HepG2 (cell line): ENCODE measurements around the gene TMCC1. TPM values are rescaled to one million over a fixed set of nuclear protein-coding genes. Genes with fewer than 3 reads are reported as not detected.
A peak's percentile ranks its signal among the peaks of the same experiment; 100 is the strongest.

Experiments used
- ARID4A ChIP-seq: sonication (generic); formaldehyde crosslinking; IDR thresholded peaks from 2 replicates; pipeline ENCODE4 v1.5.0; 2020; ENCODE audit warnings: mild to moderate bottlenecking, missing genetic modification reagents, borderline replicate concordance
- BCL3 ChIP-seq: sonication (generic); formaldehyde crosslinking; IDR thresholded peaks from 2 replicates; pipeline ENCODE4 v1.5.1; 2020; ENCODE audit warnings: mild to moderate bottlenecking, missing genetic modification reagents, moderate library complexity
- CEBPG ChIP-seq: IDR thresholded peaks from 2 replicates; pipeline ENCODE4 v1.6.1; 2016
- CSRNP2 ChIP-seq: sonication (generic); formaldehyde crosslinking; conservative IDR thresholded peaks from 2 replicates; pipeline ENCODE4 v1.8.0; 2022; ENCODE audit warnings: low read depth, missing genetic modification reagents
- ELF4 ChIP-seq: sonication (generic); formaldehyde crosslinking; IDR thresholded peaks from 2 replicates; pipeline ENCODE4 v1.5.0; 2020; ENCODE audit warnings: missing genetic modification reagents, mild to moderate bottlenecking, moderate library complexity, borderline replicate concordance
- FOXP1 ChIP-seq, 2 experiments: fragments of 450-650 bp in 1 of 2; IDR thresholded peaks; 2 replicates each; pipeline ENCODE4 v1.6.1; 2017 to 2018; ENCODE audit warnings: antibody characterized with exemption in 1 of 2
- MYNN ChIP-seq: sonication (generic); formaldehyde crosslinking; IDR thresholded peaks from 2 replicates; pipeline ENCODE4 v1.4.0; 2020; ENCODE audit warnings: mild to moderate bottlenecking, low read depth, missing genetic modification reagents
- RNF219 ChIP-seq: sonication (generic); formaldehyde crosslinking; IDR thresholded peaks from 2 replicates; pipeline ENCODE4 v1.5.0; 2020; ENCODE audit warnings: mild to moderate bottlenecking, missing genetic modification reagents
- SETDB1 ChIP-seq: sonication (generic); formaldehyde crosslinking; IDR thresholded peaks from 2 replicates; pipeline ENCODE4 v1.5.1; 2020; ENCODE audit warnings: missing genetic modification reagents, mild to moderate bottlenecking, borderline replicate concordance
- SP2 ChIP-seq: sonication (generic); formaldehyde crosslinking; IDR thresholded peaks from 2 replicates; pipeline ENCODE4 v1.5.1; 2020; ENCODE audit warnings: mild to moderate bottlenecking, missing genetic modification reagents
- ZBTB25 ChIP-seq: IDR thresholded peaks from 2 replicates; pipeline ENCODE4 v1.6.1; 2018; ENCODE audit warnings: missing genetic modification reagents
- ZEB1 ChIP-seq: IDR thresholded peaks from 2 replicates; pipeline ENCODE4 v1.6.1; 2012; ENCODE audit warnings: mild to moderate bottlenecking, low read depth, inconsistent platforms; ENCODE audit not compliant: insufficient replicate concordance
- ZNF207 ChIP-seq: fragments of 450-650 bp; IDR thresholded peaks from 2 replicates; pipeline ENCODE4 v1.6.1; 2016; ENCODE audit warnings: antibody characterized with exemption, borderline replicate concordance
- ZNF253 ChIP-seq: sonication (generic); formaldehyde crosslinking; IDR thresholded peaks from 2 replicates; pipeline ENCODE4 v1.8.0; 2022; ENCODE audit warnings: mild to moderate bottlenecking, missing genetic modification reagents, borderline replicate concordance
- ZNF331 ChIP-seq: sonication (generic); formaldehyde crosslinking; IDR thresholded peaks from 2 replicates; pipeline ENCODE4 v1.4.0; 2020; ENCODE audit warnings: missing genetic modification reagents
- ZNF546 ChIP-seq: sonication (generic); formaldehyde crosslinking; conservative IDR thresholded peaks from 2 replicates; pipeline ENCODE4 v1.8.1; 2023; ENCODE audit warnings: mild to moderate bottlenecking, missing genetic modification reagents
- ZNF749 ChIP-seq: sonication (generic); formaldehyde crosslinking; IDR thresholded peaks from 2 replicates; pipeline ENCODE4 v1.8.0; 2022; ENCODE audit warnings: mild to moderate bottlenecking, missing genetic modification reagents, moderate library complexity, borderline replicate concordance
- ZSCAN30 ChIP-seq: sonication (generic); formaldehyde crosslinking; IDR thresholded peaks from 2 replicates; pipeline ENCODE4 v1.5.0; 2020; ENCODE audit warnings: mild to moderate bottlenecking, missing genetic modification reagents
- ZSCAN31 ChIP-seq: sonication (generic); formaldehyde crosslinking; IDR thresholded peaks from 2 replicates; pipeline ENCODE4 v1.5.0; 2020; ENCODE audit warnings: low read depth, mild to moderate bottlenecking, missing genetic modification reagents
- polyA plus RNA-seq, 8 experiments: library from polyadenylated mRNA; depleted of rRNA in 3 of 8; stranded (reverse) in 7 of 8; unstranded in 1 of 8; fragments of >200 nt; fragmentation: Illumina TruSeq in 4 of 8; extraction: Trizol in 4 of 8; gene quantifications; 2 replicates each; pipeline versions ENCODE4 v1.2.1 to v1.2.3, GENCODE V29; 2011 to 2016; ENCODE audit warnings: low read depth in 4 of 8, missing spikeins in 1 of 8, mixed read lengths in 1 of 8; ENCODE audit not compliant: insufficient read depth in 1 of 8
- total RNA-seq, 5 experiments: library from RNA; depleted of rRNA; stranded (reverse); fragments of >200 nt; fragmentation: Illumina TruSeq; extraction: Trizol; gene quantifications; 2 replicates each; pipeline ENCODE4 v1.2.3, GENCODE V29; 2016; ENCODE audit warnings: low read depth in 1 of 5

Gene TMCC1
- total and polyA plus RNA-seq, 2 of the 13 experiments (the other 11 are each of a cell fraction or from before 2014, with no cell fraction given) = 12.1 to 264 TPM

- peak; percentile 52 for TF ChIP-seq ARID4A (CRISPR knock-in tag)
- TF ChIP-seq BCL3 (CRISPR knock-in tag) = peak; percentile 26; the same call in 1 of the 2 replicates
- TF ChIP-seq RNF219 (CRISPR knock-in tag) = no peak
- peak; percentile 62 for TF ChIP-seq SP2 (CRISPR knock-in tag)
- TF ChIP-seq ZNF546 (CRISPR knock-in tag) = peak; percentile 83; the same call in 1 of the 2 replicates
- no peak for TF ChIP-seq ELF4
- TF ChIP-seq ZBTB25 (CRISPR knock-in tag) = peak; percentile 65; the same call in 1 of the 2 replicates
- TF ChIP-seq FOXP1 (IDR thresholded peaks at IDR 0.05) = no peak
- peak; percentile 25; the same call in 1 of the 2 replicates for TF ChIP-seq FOXP1 (CRISPR knock-in tag; IDR thresholded peaks at IDR 0.05)
- no peak for TF ChIP-seq MYNN (CRISPR knock-in tag)
- TF ChIP-seq CEBPG (CRISPR knock-in tag) = peak; percentile 59
- peak; percentile 55; the same call in 1 of the 2 replicates for TF ChIP-seq ZNF749 (CRISPR knock-in tag)
- TF ChIP-seq ZNF331 (CRISPR knock-in tag) = peak; percentile 80
- no peak for TF ChIP-seq ZNF207
- TF ChIP-seq ZSCAN30 (CRISPR knock-in tag) = peak; percentile 62; the same call in 1 of the 2 replicates
- TF ChIP-seq SETDB1 = no peak
- no peak for TF ChIP-seq CSRNP2 (CRISPR knock-in tag)
- 0 out of 2 replicates have a peak, but pooled peaks have one; percentile 59 for TF ChIP-seq ZNF253 (CRISPR knock-in tag)
- TF ChIP-seq ZSCAN31 = 0 out of 2 replicates have a peak, but pooled peaks have one; percentile 76
- TF ChIP-seq ZEB1 = peak; percentile 40
These were observed 266.7 kb downstream of the TMCC1 start (continued) for GRCh38 chr3:129626744-129627349.
